ENCODE results near the gene TREH.

The TREH gene

DNA sequence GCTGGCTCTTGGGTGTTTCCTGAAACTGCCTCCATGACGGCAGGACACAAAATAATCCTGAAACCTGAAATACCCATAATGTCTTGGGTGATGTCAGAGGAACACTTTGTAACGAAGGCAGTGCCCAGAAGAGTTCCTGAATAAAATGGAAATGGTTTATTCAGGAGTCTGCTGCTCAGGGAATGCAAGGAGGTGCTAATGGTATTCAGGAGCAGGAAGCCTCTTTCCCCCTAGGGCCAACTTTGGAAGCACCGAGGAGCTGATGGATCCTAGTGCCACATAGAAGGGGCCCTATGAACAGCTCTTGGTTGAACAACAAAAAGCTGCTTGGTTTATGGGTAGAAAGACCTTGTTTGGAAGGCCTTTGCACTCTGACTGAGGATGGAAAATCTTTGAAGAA, 15.5 kb downstream of the TREH start:
- no peak for DNase-seq (ENCODE audit: low spot score)

DNA sequence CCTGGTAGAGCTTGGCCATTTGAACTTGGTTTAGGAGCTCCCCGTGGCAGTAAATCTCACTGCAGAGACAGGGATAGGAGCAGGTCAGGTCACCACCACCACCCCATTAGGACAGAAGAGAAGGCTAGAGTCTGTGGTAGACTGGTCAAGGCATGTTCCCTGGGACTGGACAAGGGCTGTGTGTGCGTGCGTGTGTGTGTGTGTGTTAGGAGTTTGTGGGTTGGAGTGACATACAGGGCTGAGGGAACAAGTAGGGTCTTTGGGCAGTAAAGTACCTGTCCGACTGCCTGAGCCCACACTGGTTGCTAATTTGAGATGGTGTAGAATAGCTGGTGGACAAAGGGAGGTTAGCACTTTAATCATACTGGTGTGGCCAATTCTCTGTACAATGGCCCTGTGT, 16.1 kb downstream of the TREH start:
- no peak for DNase-seq (ENCODE audit: low spot score)

- no peak for DNase-seq (ENCODE audit: low spot score)
These were observed 16.8 kb downstream of the TREH start for GRCh38 chr11:118662401-118663271.

DNA sequence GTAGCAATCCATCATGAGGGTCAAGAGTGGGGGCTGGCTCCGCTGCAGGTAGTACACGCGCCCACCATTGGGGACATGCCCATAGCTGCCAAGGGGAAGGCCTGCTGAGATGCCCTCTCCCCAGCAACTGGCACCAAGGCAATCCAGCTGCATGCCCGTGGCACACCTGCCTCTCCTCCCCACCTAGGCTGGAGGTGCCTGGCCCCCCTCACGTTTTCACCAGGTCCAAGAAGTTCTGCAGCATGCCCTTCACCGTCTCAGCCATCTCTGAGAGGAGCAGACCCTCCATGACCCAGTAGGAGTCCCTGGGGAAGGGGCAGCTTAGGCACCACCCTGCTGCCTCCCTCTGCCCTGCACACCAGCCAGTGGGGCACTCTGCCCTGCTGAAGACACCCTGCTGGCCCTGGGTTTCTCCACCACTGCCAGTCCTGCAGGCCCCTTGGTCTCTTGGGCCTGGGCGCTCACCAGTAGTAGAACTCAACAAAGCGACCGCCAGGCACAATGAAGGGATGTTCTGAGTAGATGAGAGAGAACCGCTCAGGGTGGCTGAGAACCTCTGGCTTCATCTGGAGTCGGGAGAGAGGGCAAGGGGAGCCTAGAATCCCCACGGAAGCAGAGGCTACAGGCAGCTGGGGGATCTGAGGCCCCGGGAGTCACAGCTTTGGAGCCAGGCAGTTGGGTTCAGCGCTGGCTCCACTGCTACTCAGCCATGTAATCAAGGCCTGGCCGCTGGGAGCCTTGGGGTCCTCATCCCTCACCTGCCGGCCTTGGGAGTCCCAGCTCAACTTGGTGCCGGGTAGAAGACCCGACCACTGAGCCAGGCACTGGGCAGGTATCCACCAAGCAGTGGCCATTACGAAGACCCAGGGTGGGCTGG, 17.8 kb downstream of the TREH start:
- DNase-seq (ENCODE audit: low spot score) = no peak

- no peak for DNase-seq (ENCODE audit: low spot score)
These were observed 18.6 kb downstream of the TREH start for GRCh38 chr11:118660681-118661424.

DNA sequence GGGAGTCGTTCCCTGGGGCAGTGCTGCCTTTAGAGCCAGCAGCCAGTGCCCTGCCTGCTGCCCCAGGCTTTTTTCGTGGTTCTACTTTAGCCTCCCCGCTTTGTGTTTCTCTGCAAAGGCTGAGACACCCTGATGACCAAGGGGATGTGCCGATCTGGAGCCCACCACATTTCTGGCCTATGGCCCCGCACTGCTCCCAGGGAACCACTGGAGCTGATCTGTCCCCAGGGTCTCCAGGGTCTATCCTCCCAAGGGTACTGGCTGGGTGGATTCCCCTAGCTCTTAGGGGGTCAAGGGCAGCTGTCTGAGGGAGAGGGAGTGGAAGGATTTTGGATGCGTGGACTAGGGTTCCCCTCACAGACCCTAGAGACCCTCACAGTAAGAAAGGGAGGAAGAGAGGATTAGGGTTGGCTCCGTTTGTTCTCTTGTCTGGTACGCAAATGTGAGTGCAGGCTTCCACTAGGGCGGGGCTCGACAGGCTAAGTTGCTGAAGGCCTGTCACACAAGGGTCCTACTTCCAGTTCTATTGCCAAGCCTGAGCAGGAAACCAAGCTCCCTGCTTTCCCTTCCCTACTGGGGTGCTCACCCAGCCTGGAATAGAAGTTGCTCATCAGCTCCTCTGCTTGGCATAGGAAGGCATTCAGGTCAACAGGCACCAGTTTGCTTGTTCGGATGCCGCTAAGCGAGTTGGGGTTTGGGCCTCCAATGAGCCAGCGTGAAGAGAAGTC, 19.3 kb downstream of the TREH start:
- DNase-seq (ENCODE audit: low spot score) = no peak

GRCh38 chr11:118659314-118659952, 20.0 kb downstream of the TREH start:
- peak; percentile 94 for DNase-seq (ENCODE audit: low spot score)

- DNase-seq (ENCODE audit: low spot score) = no peak
These were observed 20.8 kb downstream of the TREH start for GRCh38 chr11:118658429-118659313.

- no peak for DNase-seq (ENCODE audit: low spot score)
These were observed 21.6 kb downstream of the TREH start for GRCh38 chr11:118657709-118658428.

- DNase-seq (ENCODE audit: low spot score) = no peak
These were observed 22.2 kb downstream of the TREH start for GRCh38 chr11:118657238-118657637.

DNA sequence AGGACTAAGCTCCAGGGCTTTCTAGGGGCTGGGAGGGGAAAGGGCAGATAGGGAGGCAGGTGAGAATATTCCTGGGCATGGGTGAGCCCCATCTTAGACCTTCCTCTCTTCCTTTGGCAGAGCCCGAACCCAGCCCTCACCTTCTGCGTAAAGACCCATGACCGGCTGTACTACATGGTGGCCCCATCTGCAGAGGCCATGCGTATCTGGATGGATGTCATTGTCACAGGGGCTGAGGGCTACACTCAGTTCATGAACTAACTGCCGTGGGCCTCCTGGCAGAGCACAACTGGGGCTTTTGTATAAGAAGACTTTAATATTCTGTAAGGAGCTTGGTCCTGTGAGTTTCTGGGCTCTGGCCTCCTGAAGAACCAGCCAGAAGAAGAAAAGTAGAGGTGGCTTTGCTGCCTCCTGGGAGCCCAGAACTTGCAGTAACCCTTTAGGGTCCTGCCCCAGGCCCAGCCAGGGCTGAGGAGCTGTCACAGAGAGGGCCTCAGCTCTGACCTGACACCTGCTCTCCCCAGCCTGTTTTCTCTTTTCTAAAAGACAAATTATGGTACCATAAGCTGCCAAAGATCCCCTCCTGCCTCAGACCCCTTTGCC, 22.8 kb downstream of the TREH start:
- no peak for DNase-seq (ENCODE audit: low spot score)

GRCh38 chr11:118655486-118656190, 23.8 kb downstream of the TREH start:
- no peak for DNase-seq (ENCODE audit: low spot score)

DNA sequence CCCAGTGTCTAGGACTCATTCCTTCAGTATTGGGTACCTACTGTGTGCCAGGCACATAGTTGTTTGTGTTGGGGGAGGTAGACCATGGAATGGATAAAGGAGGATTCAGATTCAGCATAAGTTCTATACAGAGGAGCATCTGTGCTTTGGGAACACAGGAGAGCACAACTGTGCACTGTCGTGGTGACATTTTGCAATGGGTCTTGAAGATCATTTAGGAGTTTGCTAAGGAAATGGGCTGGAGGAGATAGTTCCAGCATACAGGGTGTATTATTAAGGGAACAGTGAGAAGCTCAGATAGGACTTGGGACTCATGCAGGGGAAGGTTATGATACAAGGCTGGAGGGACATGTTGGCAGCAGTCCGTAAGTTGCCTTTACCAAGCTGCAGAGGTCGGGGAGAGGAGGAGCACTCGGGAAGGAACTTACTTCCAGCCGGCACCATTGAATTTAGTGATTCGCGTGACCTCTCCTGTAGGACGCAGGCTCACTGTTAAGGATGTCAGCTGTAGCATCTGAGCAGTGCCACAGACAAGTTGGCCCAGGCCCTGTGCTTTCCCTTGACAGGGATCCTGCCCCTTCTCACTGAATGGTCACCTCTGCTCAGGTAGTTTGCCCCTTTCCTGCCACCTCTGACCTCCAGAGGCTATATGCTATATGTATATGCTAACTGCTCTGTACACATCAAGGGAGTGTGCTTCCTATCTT, 25.6 kb downstream of the TREH start:
- DNase-seq (ENCODE audit: low spot score) = no peak

GRCh38 chr11:118652681-118653181, 26.7 kb downstream of the TREH start:
- DNase-seq (ENCODE audit: low spot score) = no peak

GRCh38 chr11:118651820-118652219, 27.6 kb downstream of the TREH start:
- DNase-seq (ENCODE audit: low spot score) = no peak

- no peak for DNase-seq (ENCODE audit: low spot score)
These were observed 29.1 kb downstream of the TREH start for GRCh38 chr11:118650366-118650765.

DNA sequence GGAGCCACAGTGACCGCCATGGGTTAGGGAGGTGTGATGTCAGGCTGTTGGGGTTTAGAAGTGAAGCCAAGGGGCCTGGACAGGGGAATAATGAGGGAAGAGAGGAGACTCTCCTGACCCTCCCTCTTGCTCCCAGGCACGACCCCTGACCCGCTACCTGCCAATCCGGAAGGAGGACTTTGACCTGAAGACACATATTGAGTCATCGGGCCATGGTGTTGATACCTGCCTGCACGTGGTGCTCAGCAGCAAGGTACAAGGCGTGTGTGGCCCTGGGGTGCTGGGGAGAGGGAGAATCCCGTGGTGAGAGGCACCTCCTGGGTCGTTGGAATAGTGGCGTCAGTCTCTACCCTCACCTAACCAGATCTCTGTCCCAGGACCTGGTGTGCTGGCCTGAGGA, 29.5 kb downstream of the TREH start:
- no peak for DNase-seq (ENCODE audit: low spot score)

GRCh38 chr11:118648291-118648690, 31.2 kb downstream of the TREH start:
- DNase-seq (ENCODE audit: low spot score) = no peak

Data from hepatic stellate cell (primary cell).